PC-9 (cell line): Measurements from ENCODE around the gene PAIP2. TPM values are rescaled to one million over a fixed set of nuclear protein-coding genes. Genes with fewer than 3 reads are reported as not detected.

Experiments used
- BruUV-seq: library from RNA; stranded (reverse); fragments of 400-500 nt; replicated peaks from 2 replicates; lab custom pipeline; 2021; lab: Mats Ljungman, UMichigan
- CTCF ChIA-PET: fragments of 300-600 bp; sonication (Branson Sonifier 250); formaldehyde crosslinking; loops from one replicate; lab custom pipeline; 2022; ENCODE audit warnings: antibody characterized with exemption; lab: Charles Lee
- POLR2A ChIA-PET: fragments of 300-600 bp; sonication (Branson Sonifier 250); formaldehyde crosslinking; loops from one replicate; lab custom pipeline; 2022; ENCODE audit warnings: antibody characterized with exemption; ENCODE audit not compliant: unreplicated experiment; lab: Charles Lee
- DNase-seq, 2 experiments: peaks; one replicate each; pipeline versions ENCODE4 v3.0.0 to v3.0.0-alpha.2; 2015 to 2022; ENCODE audit warnings: mixed read lengths in 1 of 2
- H2AFZ ChIP-seq: fragments of 200-600 bp; sonication (generic); 2 replicates; pipeline ENCODE4 v1.8.1; 2017; ENCODE audit warnings: antibody characterized with exemption
- H3F3A ChIP-seq: fragments of 200-600 bp; sonication (generic); 2 replicates; pipeline ENCODE4 v1.8.1; 2017; ENCODE audit warnings: antibody characterized with exemption, mild to moderate bottlenecking, low read depth; ENCODE audit not compliant: insufficient read depth
- H3K27ac ChIP-seq: fragments of 200-600 bp; sonication (generic); 2 replicates; pipeline ENCODE4 v1.6.1; 2016; ENCODE audit warnings: mixed run types
- H3K27me3 ChIP-seq: fragments of 200-600 bp; sonication (generic); 2 replicates; pipeline ENCODE4 v1.6.1; 2016; ENCODE audit warnings: low read depth, mixed run types; ENCODE audit not compliant: insufficient read depth
- H3K36me3 ChIP-seq: fragments of 200-600 bp; sonication (generic); 2 replicates; pipeline ENCODE4 v1.6.1; 2016; ENCODE audit warnings: low read depth, mixed run types
- H3K4me1 ChIP-seq: fragments of 200-600 bp; sonication (generic); replicated peaks from 2 replicates; pipeline ENCODE4 v1.6.1; 2016; ENCODE audit warnings: mixed run types; ENCODE audit not compliant: insufficient read depth
- H3K4me2 ChIP-seq: fragments of 200-600 bp; sonication (generic); 2 replicates; pipeline ENCODE4 v1.6.1; 2017; ENCODE audit warnings: mixed run types
- H3K4me3 ChIP-seq: fragments of 200-600 bp; sonication (generic); 2 replicates; pipeline ENCODE4 v1.6.1; 2016; ENCODE audit warnings: mixed run types
- H3K79me2 ChIP-seq: fragments of 200-600 bp; sonication (generic); 2 replicates; pipeline ENCODE4 v1.6.1; 2017; ENCODE audit warnings: low read depth, mixed run types
- H3K9me2 ChIP-seq: fragments of 200-600 bp; sonication (generic); 2 replicates; pipeline ENCODE4 v1.8.1; 2017; ENCODE audit warnings: mild to moderate bottlenecking; ENCODE audit not compliant: insufficient read depth
- H3K9me3 ChIP-seq: fragments of 200-600 bp; sonication (generic); 2 replicates; pipeline ENCODE4 v1.8.1; 2016; ENCODE audit warnings: low read depth; ENCODE audit not compliant: insufficient read depth
- H4K20me1 ChIP-seq: fragments of 200-600 bp; sonication (generic); 2 replicates; pipeline ENCODE4 v1.8.1; 2017; ENCODE audit not compliant: insufficient read depth
- EZH2 ChIP-seq: fragments of 200-600 bp; sonication (generic); IDR thresholded peaks from 2 replicates; pipeline ENCODE4 v1.8.0; 2017; ENCODE audit warnings: antibody characterized with exemption, low read depth
- intact Hi-C: fragments of 100-400 bp; cut with micrococcal nuclease; formaldehyde crosslinking; loops from one replicate; pipeline ENCODE4 v1.10.0; 2022; ENCODE audit not compliant: unreplicated experiment
- total RNA-seq: library from RNA; stranded (reverse); gene quantifications from 2 replicates; pipeline ENCODE4 v1.2.3, GENCODE V29; 2021
- TF ChIP-seq, protein P1 (sequence below): fragments of 200-600 bp; sonication (generic); conservative IDR thresholded peaks from 2 replicates; pipeline ENCODE4 v1.6.1; 2017; ENCODE audit warnings: mixed run types, antibody characterized with exemption, mild to moderate bottlenecking, moderate library complexity

Gene PAIP2
- total RNA-seq, 1 experiment from 2014 or later = 90.5 TPM

DNA sequence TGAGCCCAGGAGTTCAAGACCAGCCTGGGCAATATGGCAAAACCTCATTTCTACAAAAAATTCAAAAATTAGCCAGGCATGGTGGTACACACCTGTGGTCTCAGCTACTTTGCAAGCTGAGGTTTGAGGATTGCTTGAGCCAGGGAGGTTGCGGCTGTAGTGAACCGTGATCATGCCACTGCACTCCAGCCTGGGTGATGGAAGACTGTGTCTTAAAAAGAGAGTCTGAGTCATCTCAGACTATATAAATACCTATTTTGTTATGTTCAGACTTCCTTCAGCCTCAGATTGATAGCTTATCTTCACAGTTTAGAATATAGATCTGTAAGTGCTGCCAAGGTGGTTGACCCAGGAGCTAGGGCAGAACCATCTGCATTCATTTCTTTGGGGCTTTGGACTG lies 1.6 kb upstream of the PAIP2 start:
- H3K36me3 ChIP-seq = peaks cover 8% of the 10 kb centered on the region
- peaks cover 30% of the 10 kb centered on the region for H3F3A ChIP-seq
- peaks cover 31% of the 10 kb centered on the region for H4K20me1 ChIP-seq
- no peak overlapping the region for H3K4me2 ChIP-seq
- H3K4me3 ChIP-seq = no peak overlapping the region
- H3K27ac ChIP-seq = no peak overlapping the region
- H3K4me1 ChIP-seq = peaks cover 23% of the 10 kb centered on the region
- no peaks in the 10 kb centered on the region for H3K9me3 ChIP-seq
- no peaks in the 10 kb centered on the region for H3K27me3 ChIP-seq
- no TSS peak for BruUV-seq
- ChIA-PET CTCF (no interaction called here), POLR2A (no interaction called here)
- peaks cover 33% of the 10 kb centered on the region for H3K79me2 ChIP-seq
- no peak for DNase-seq
- no peak overlapping the region for H2AFZ ChIP-seq
- no peak for TF ChIP-seq EZH2
- TF ChIP-seq, protein P1, sequence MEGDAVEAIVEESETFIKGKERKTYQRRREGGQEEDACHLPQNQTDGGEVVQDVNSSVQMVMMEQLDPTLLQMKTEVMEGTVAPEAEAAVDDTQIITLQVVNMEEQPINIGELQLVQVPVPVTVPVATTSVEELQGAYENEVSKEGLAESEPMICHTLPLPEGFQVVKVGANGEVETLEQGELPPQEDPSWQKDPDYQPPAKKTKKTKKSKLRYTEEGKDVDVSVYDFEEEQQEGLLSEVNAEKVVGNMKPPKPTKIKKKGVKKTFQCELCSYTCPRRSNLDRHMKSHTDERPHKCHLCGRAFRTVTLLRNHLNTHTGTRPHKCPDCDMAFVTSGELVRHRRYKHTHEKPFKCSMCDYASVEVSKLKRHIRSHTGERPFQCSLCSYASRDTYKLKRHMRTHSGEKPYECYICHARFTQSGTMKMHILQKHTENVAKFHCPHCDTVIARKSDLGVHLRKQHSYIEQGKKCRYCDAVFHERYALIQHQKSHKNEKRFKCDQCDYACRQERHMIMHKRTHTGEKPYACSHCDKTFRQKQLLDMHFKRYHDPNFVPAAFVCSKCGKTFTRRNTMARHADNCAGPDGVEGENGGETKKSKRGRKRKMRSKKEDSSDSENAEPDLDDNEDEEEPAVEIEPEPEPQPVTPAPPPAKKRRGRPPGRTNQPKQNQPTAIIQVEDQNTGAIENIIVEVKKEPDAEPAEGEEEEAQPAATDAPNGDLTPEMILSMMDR = no peak
- no peaks in the 10 kb centered on the region for H3K9me2 ChIP-seq
- intact Hi-C loops = loop anchor here (5.0 kb wide), 2 partner anchors 48 to 52 kb away; partner anchors contain the start of gene MATR3

DNA sequence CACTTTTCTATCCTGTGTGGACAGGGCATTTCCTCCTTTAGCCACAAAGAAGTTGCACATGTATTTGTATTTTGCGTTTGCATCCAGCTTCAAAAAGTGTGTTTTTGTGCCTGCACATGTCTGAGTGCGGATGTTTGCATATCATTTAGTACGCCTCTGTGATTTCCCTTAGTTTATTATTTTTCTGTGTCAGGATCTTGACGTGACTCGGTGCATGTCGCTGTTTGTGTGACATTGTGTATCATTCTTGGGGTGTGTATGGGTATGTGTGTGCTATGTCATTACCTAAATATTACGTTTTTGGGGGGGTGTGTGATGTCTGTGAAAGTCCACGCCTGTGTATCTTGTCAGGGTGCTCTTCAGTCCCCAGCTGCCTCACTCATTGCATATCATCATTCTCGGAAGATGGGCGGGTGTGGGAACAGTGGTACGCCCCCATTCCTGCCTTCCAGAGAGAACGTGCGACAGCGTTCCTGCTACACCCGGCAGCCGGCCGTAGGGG lies 416 bp upstream of the PAIP2 start:
- POLR2A ChIA-PET = no interaction called here
- BruUV-seq = no TSS peak

DNA sequence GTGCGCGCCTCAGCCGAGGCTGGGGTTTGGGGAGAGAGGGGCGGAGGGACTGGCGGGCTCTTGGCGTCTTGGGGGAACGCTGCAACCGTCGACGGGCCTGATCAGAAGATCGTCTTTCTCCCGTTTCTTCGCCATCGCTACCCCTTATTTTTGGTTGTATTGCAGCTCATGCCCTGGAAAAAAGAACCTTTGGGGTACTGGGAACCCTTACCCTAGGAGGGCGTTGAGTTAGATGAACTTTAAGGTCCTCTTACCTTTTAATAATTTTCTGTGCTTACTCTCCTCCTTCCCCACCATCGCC lies 719 bp downstream of the PAIP2 start:
- H3K4me1 ChIP-seq = peaks cover 23% of the 10 kb centered on the region
- no peaks in the 10 kb centered on the region for H3K9me2 ChIP-seq
- ChIA-PET POLR2A (interaction anchor here (0.5 to 1.1 kb wide), 8 partner anchors 31 to 878 kb away, joined by 3 to 36 read pairs (median 14); partner anchors contain the start of genes HSPA9 and MATR3), CTCF (interaction anchor here (0.7 to 0.9 kb wide), 2 partner anchors 60 to 77 kb away, joined by 12 to 14 read pairs; no protein-coding TSS in a partner anchor)
- no peak for DNase-seq
- H3K4me2 ChIP-seq = peak overlapping the region; percentile 98
- H3F3A ChIP-seq = peaks cover 10% of the 10 kb centered on the region
- no TSS peak for BruUV-seq
- H3K27me3 ChIP-seq = no peaks in the 10 kb centered on the region
- peaks cover 27% of the 10 kb centered on the region for H3K36me3 ChIP-seq
- H3K9me3 ChIP-seq = no peaks in the 10 kb centered on the region
- H4K20me1 ChIP-seq = peaks cover 55% of the 10 kb centered on the region
- peak overlapping the region; percentile 90; the same call in 1 of the 2 replicates for H2AFZ ChIP-seq
- intact Hi-C loops = loop anchor here (5.0 kb wide), 2 partner anchors 50 kb away; partner anchors contain the start of gene MATR3
- peaks cover 57% of the 10 kb centered on the region for H3K79me2 ChIP-seq
- H3K27ac ChIP-seq = peak overlapping the region; percentile 68
- TF ChIP-seq, protein P1 = no peak
- no peak for TF ChIP-seq EZH2
- peak overlapping the region; percentile 77 for H3K4me3 ChIP-seq

More for the DNA sequence above, 416 bp upstream of the PAIP2 start:
- DNase-seq = no peak
- no peaks in the 10 kb centered on the region for H3K9me3 ChIP-seq
- peaks cover 16% of the 10 kb centered on the region for H3K36me3 ChIP-seq
- H3K4me2 ChIP-seq = peak overlapping the region; percentile 98
- H3F3A ChIP-seq = peaks cover 20% of the 10 kb centered on the region
- peak overlapping the region; percentile 77; the same call in 1 of the 2 replicates for H2AFZ ChIP-seq
- CTCF ChIA-PET = no interaction called here
- H3K79me2 ChIP-seq = peaks cover 45% of the 10 kb centered on the region
- H3K4me3 ChIP-seq = peak overlapping the region; percentile 77
- H4K20me1 ChIP-seq = peaks cover 43% of the 10 kb centered on the region
- intact Hi-C loops = loop anchor here (5.0 kb wide), 2 partner anchors 49 to 51 kb away; partner anchors contain the start of gene MATR3
- H3K27ac ChIP-seq = no peak overlapping the region
- TF ChIP-seq, protein P1 = no peak
- TF ChIP-seq EZH2 = no peak
- no peaks in the 10 kb centered on the region for H3K27me3 ChIP-seq
- no peaks in the 10 kb centered on the region for H3K9me2 ChIP-seq
- peaks cover 23% of the 10 kb centered on the region for H3K4me1 ChIP-seq
